ENCODE results near the gene LSM3. TPM values are rescaled to one million over a fixed set of nuclear protein-coding genes. Genes with fewer than 3 reads are reported as not detected.

Gene LSM3
- total and polyA plus RNA-seq, 9 of the 15 experiments (the other 6 are each of a cell fraction or from before 2014, with no cell fraction given) = 33.8 to 203 (median 61.2) TPM

- WGBS (ENCODE audit: insufficient coverage, low coverage, missing lambda C conversion rate) = 94% methylated on average over 3 of the region's 3 CpGs
- H3K36me3 ChIP-seq (ENCODE audit: control insufficient read depth, insufficient read depth, low read length) = no peaks in the 10 kb centered on the region; the same call in 2 of the 3 replicates
- ATAC-seq = no peak
- no peak overlapping the region for H2AFZ ChIP-seq (ENCODE audit: low read depth, low read length)
- BruUV-seq (replicated peaks) = no TSS peak
- no peaks in the 10 kb centered on the region for H3K27me3 ChIP-seq (ENCODE audit: control insufficient read depth in 2 of 2, insufficient read depth in 2 of 2, low read length in 2 of 2)
- DNase-seq (ENCODE audit: extremely low read depth in 1 of 4, low spot score in 3 of 4) = no peak
- in situ Hi-C loops (cut with MboI) (no loop called here), intact Hi-C loops (cut with micrococcal nuclease) (no loop called here)
- H3K9ac ChIP-seq (ENCODE audit: insufficient read depth in 1 of 2, low read depth in 2 of 2, low read length in 2 of 2) = no peak overlapping the region
- POLR2A ChIA-PET = interaction anchor here (0.6 to 1.2 kb wide), 4 partner anchors 12 to 1238 kb away, joined by 3 to 6 read pairs (median 3); no protein-coding TSS in a partner anchor
- H3K9me1 ChIP-seq (ENCODE audit: control insufficient read depth, insufficient read depth, low read length) = no peaks in the 10 kb centered on the region
- no peaks in the 10 kb centered on the region for H3K79me2 ChIP-seq (ENCODE audit: control insufficient read depth, insufficient read depth, low read length)
- H3K4me1 ChIP-seq (replicated peaks in 1 of 2; ENCODE audit: control insufficient read depth in 2 of 2, insufficient read depth in 2 of 2, low read length in 2 of 2) = peaks cover 21 to 33% of the 10 kb centered on the region in 2 experiments
- peaks cover 26% of the 10 kb centered on the region for H3K9me3 ChIP-seq (replicated peaks; ENCODE audit: control insufficient read depth, insufficient read depth, low read depth, low read length)
- CTCF ChIA-PET (ENCODE audit: low intra/inter-chr PET ratio) = no interaction called here
- H4K20me1 ChIP-seq (replicated peaks; ENCODE audit: control insufficient read depth, insufficient read depth, low read length) = no peaks in the 10 kb centered on the region
- H3K4me3 ChIP-seq = no peak overlapping the region
- TF ChIP-seq DNMT1 (IDR thresholded peaks at IDR 0.05) = no peak
- TF ChIP-seq USF1 (CRISPR knock-in tag; IDR thresholded peaks at IDR 0.05) = peak; percentile 71
- no peak overlapping the region for H3K4me2 ChIP-seq (ENCODE audit: insufficient read depth, low read length)
- no peak for FAIRE-seq
- H3K27ac ChIP-seq (ENCODE audit: extremely low read depth, low read depth, low read length) = no peak overlapping the region
These were observed 58.3 kb downstream of the LSM3 start for GRCh38 chr3:14236902-14237301.

GRCh38 chr3:14237457-14237856 is 58.8 kb downstream of the LSM3 start:
- BruUV-seq (replicated peaks) = no TSS peak
- H3K9me3 ChIP-seq (replicated peaks; ENCODE audit: control insufficient read depth, insufficient read depth, low read depth, low read length) = peaks cover 26% of the 10 kb centered on the region
- ChIA-PET POLR2A (interaction anchor here (0.6 kb wide), 1 partner anchor 1237 kb away, joined by 3 read pairs; no protein-coding TSS in a partner anchor), CTCF (ENCODE audit: low intra/inter-chr PET ratio) (no interaction called here)
- no peaks in the 10 kb centered on the region for H3K79me2 ChIP-seq (ENCODE audit: control insufficient read depth, insufficient read depth, low read length)
- ATAC-seq (no peak), DNase-seq (ENCODE audit: extremely low read depth in 1 of 4, low spot score in 3 of 4) (no peak), FAIRE-seq (no peak)
- no peak overlapping the region for H3K9ac ChIP-seq (ENCODE audit: insufficient read depth in 1 of 2, low read depth in 2 of 2, low read length in 2 of 2)
- H4K20me1 ChIP-seq (replicated peaks; ENCODE audit: control insufficient read depth, insufficient read depth, low read length) = no peaks in the 10 kb centered on the region
- no peaks in the 10 kb centered on the region for H3K27me3 ChIP-seq (ENCODE audit: control insufficient read depth in 2 of 2, insufficient read depth in 2 of 2, low read length in 2 of 2)
- peaks cover 21 to 28% of the 10 kb centered on the region in 2 experiments for H3K4me1 ChIP-seq (replicated peaks in 1 of 2; ENCODE audit: control insufficient read depth in 2 of 2, insufficient read depth in 2 of 2, low read length in 2 of 2)
- WGBS (ENCODE audit: insufficient coverage, low coverage, missing lambda C conversion rate) = 89% methylated on average over 6 of the region's 6 CpGs
- H3K9me1 ChIP-seq (ENCODE audit: control insufficient read depth, insufficient read depth, low read length) = no peaks in the 10 kb centered on the region
- H3K36me3 ChIP-seq (ENCODE audit: control insufficient read depth, insufficient read depth, low read length) = no peaks in the 10 kb centered on the region; the same call in 2 of the 3 replicates
- in situ Hi-C loops (cut with MboI) = no loop called here
- 0 out of 2 replicates have a peak overlapping the region, but pooled peaks have one; percentile 6 for H2AFZ ChIP-seq (ENCODE audit: low read depth, low read length)
- no peak overlapping the region for H3K4me2 ChIP-seq (ENCODE audit: insufficient read depth, low read length)
- H3K27ac ChIP-seq (ENCODE audit: extremely low read depth, low read depth, low read length) = no peak overlapping the region
- H3K4me3 ChIP-seq = no peak overlapping the region
- intact Hi-C loops (cut with micrococcal nuclease) = no loop called here
- no peak for TF ChIP-seq VEZF1 (CRISPR knock-in tag; IDR thresholded peaks at IDR 0.05)
- TF ChIP-seq MCM5 (IDR thresholded peaks at IDR 0.05; ENCODE audit: low read depth) = no peak
- no peak for TF ChIP-seq SIX5 (IDR thresholded peaks at IDR 0.05; ENCODE audit: borderline replicate concordance in 1 of 2, insufficient read depth in 1 of 2, low read depth in 1 of 2, low read length in 2 of 2)
- no peak for TF ChIP-seq TAL1 (IDR thresholded peaks at IDR 0.05)
- TF ChIP-seq NRF1 (conservative IDR thresholded peaks at IDR 0.05 in 1 of 2, IDR thresholded peaks at IDR 0.05 in 1 of 2) = no peak
- TF ChIP-seq ZNF77 (CRISPR knock-in tag; IDR thresholded peaks at IDR 0.05) = no peak
- no peak for TF ChIP-seq CHD4 (IDR thresholded peaks at IDR 0.05; ENCODE audit: insufficient read depth, insufficient replicate concordance, low read depth, low read length, poor library complexity, severe bottlenecking)
- no peak for TF ChIP-seq TSHZ1 (CRISPR knock-in tag; IDR thresholded peaks at IDR 0.05)

Measured in K562 (cell line).